ENCODE measurements around the gene IRF2BPL. TPM values are rescaled to one million over a fixed set of nuclear protein-coding genes. Genes with fewer than 3 reads are reported as not detected.

IRF2BPL gene
- total and polyA plus RNA-seq, 9 of the 15 experiments (the other 6 are each of a cell fraction or from before 2014, with no cell fraction given) = 0.52 to 21.6 (median 2.5) TPM

DNA sequence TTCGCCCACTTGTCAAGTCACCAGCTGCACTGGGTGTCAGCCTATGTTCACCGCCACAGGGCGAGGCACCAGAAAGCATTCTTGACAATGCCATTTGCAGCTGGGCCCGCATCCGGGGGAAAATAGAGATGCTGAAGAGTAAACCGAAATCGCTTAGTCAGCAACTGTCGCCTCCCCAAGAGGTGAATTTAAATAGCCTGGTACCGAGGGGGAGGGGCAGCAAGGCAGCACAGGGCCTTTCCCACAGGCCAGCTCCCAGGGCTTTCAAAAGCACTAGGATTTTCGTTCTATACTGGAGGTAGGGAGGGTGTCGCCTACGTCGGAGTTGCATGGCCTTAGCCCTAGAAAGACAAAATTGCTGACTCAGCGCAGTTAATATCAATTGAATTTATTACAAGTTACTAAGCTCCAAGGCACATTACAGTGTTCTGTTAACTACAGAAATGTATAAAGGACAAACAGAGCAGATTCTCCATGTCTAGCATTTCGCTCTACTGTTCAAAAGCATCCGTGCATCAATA lies 4.3 kb downstream of the IRF2BPL start:
- H3K9ac ChIP-seq (ENCODE audit: insufficient read depth in 1 of 2, low read depth in 2 of 2, low read length in 2 of 2) = peak overlapping the region in 1 of 2 experiments; percentile 68; a peak in 1 of 4 replicates
- TF ChIP-seq, protein P1, sequence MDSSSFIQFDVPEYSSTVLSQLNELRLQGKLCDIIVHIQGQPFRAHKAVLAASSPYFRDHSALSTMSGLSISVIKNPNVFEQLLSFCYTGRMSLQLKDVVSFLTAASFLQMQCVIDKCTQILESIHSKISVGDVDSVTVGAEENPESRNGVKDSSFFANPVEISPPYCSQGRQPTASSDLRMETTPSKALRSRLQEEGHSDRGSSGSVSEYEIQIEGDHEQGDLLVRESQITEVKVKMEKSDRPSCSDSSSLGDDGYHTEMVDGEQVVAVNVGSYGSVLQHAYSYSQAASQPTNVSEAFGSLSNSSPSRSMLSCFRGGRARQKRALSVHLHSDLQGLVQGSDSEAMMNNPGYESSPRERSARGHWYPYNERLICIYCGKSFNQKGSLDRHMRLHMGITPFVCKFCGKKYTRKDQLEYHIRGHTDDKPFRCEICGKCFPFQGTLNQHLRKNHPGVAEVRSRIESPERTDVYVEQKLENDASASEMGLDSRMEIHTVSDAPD (CRISPR knock-in tag; IDR thresholded peaks at IDR 0.05) = no peak
- no peak for TF ChIP-seq E2F3 (CRISPR knock-in tag; IDR thresholded peaks at IDR 0.05)
- TF ChIP-seq ILF3 (IDR thresholded peaks at IDR 0.05; ENCODE audit: borderline replicate concordance) = no peak
- TF ChIP-seq, protein P2, sequence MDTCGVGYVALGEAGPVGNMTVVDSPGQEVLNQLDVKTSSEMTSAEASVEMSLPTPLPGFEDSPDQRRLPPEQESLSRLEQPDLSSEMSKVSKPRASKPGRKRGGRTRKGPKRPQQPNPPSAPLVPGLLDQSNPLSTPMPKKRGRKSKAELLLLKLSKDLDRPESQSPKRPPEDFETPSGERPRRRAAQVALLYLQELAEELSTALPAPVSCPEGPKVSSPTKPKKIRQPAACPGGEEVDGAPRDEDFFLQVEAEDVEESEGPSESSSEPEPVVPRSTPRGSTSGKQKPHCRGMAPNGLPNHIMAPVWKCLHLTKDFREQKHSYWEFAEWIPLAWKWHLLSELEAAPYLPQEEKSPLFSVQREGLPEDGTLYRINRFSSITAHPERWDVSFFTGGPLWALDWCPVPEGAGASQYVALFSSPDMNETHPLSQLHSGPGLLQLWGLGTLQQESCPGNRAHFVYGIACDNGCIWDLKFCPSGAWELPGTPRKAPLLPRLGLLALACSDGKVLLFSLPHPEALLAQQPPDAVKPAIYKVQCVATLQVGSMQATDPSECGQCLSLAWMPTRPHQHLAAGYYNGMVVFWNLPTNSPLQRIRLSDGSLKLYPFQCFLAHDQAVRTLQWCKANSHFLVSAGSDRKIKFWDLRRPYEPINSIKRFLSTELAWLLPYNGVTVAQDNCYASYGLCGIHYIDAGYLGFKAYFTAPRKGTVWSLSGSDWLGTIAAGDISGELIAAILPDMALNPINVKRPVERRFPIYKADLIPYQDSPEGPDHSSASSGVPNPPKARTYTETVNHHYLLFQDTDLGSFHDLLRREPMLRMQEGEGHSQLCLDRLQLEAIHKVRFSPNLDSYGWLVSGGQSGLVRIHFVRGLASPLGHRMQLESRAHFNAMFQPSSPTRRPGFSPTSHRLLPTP (IDR thresholded peaks at IDR 0.05; ENCODE audit: borderline replicate concordance, extremely low read depth, insufficient read length) = no peak
- TF ChIP-seq, protein P3, sequence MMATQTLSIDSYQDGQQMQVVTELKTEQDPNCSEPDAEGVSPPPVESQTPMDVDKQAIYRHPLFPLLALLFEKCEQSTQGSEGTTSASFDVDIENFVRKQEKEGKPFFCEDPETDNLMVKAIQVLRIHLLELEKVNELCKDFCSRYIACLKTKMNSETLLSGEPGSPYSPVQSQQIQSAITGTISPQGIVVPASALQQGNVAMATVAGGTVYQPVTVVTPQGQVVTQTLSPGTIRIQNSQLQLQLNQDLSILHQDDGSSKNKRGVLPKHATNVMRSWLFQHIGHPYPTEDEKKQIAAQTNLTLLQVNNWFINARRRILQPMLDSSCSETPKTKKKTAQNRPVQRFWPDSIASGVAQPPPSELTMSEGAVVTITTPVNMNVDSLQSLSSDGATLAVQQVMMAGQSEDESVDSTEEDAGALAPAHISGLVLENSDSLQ (IDR thresholded peaks at IDR 0.05) = no peak
- no peak for TF ChIP-seq MBD2 (IDR thresholded peaks at IDR 0.05; ENCODE audit: borderline replicate concordance, low read depth)
- peak; percentile 99 for TF ChIP-seq MAFG (tag; conservative IDR thresholded peaks at IDR 0.05)
- no peak for TF ChIP-seq ETV5 (CRISPR knock-in tag; IDR thresholded peaks at IDR 0.05; ENCODE audit: low read depth)
- TF ChIP-seq, protein P4, sequence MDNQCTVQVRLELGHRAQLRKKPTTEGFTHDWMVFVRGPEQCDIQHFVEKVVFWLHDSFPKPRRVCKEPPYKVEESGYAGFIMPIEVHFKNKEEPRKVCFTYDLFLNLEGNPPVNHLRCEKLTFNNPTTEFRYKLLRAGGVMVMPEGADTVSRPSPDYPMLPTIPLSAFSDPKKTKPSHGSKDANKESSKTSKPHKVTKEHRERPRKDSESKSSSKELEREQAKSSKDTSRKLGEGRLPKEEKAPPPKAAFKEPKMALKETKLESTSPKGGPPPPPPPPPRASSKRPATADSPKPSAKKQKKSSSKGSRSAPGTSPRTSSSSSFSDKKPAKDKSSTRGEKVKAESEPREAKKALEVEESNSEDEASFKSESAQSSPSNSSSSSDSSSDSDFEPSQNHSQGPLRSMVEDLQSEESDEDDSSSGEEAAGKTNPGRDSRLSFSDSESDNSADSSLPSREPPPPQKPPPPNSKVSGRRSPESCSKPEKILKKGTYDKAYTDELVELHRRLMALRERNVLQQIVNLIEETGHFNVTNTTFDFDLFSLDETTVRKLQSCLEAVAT (IDR thresholded peaks at IDR 0.05) = no peak
- peak; percentile 99 for TF ChIP-seq C11orf30 (IDR thresholded peaks at IDR 0.05; ENCODE audit: low read depth)
- TF ChIP-seq RBFOX2 (IDR thresholded peaks at IDR 0.05; ENCODE audit: low read depth, low read length) = 0 out of 2 replicates have a peak, but pooled peaks have one; percentile 17
- TF ChIP-seq MTA3 (IDR thresholded peaks at IDR 0.05; ENCODE audit: borderline replicate concordance) = peak; percentile 22; the same call in 1 of the 2 replicates
- TF ChIP-seq ZNF143 (CRISPR knock-in tag; IDR thresholded peaks at IDR 0.05) = no peak
- TF ChIP-seq KDM4B (IDR thresholded peaks at IDR 0.05; ENCODE audit: borderline replicate concordance in 2 of 2, low read depth in 1 of 2) = no peak
- TF ChIP-seq DPF2 (IDR thresholded peaks at IDR 0.05) = 0 out of 2 replicates have a peak, but pooled peaks have one; percentile 19
- TF ChIP-seq CTBP1 (IDR thresholded peaks at IDR 0.05; ENCODE audit: borderline replicate concordance) = peak; percentile 17; the same call in 1 of the 2 replicates

More for the DNA sequence above, 4.3 kb downstream of the IRF2BPL start:
- Histone ChIP-seq H3K36me3 (ENCODE audit: control insufficient read depth, insufficient read depth, low read length) (peaks cover 24% of the 10 kb centered on the region; the same call in 2 of the 3 replicates), H4K20me1 (replicated peaks; ENCODE audit: control insufficient read depth, insufficient read depth, low read length) (peaks cover 4% of the 10 kb centered on the region; the same call in 1 of the 2 replicates), H3K27ac (ENCODE audit: extremely low read depth, low read depth, low read length) (peak overlapping the region; percentile 61; the same call in 2 of the 3 replicates), H3K27me3 (ENCODE audit: control insufficient read depth in 2 of 2, insufficient read depth in 2 of 2, low read length in 2 of 2) (no peaks in the 10 kb centered on the region), H3K9me3 (replicated peaks; ENCODE audit: control insufficient read depth, insufficient read depth, low read depth, low read length) (no peaks in the 10 kb centered on the region), H3K4me2 (ENCODE audit: insufficient read depth, low read length) (peak overlapping the region; percentile 46; the same call in 1 of the 2 replicates), H3K4me1 (replicated peaks in 1 of 2; ENCODE audit: control insufficient read depth in 2 of 2, insufficient read depth in 2 of 2, low read length in 2 of 2) (peaks cover 25 to 51% of the 10 kb centered on the region in 2 experiments), H2AFZ (ENCODE audit: low read depth, low read length) (no peak overlapping the region), H3K79me2 (ENCODE audit: control insufficient read depth, insufficient read depth, low read length) (peaks cover 42% of the 10 kb centered on the region), H3K4me3 (no peak overlapping the region), H3K9me1 (ENCODE audit: control insufficient read depth, insufficient read depth, low read length) (peaks cover 5% of the 10 kb centered on the region)
- intact Hi-C loops (cut with micrococcal nuclease) = loop anchor here (5.0 to 10.0 kb wide), 2 partner anchors 33 to 109 kb away; no protein-coding TSS in a partner anchor
- ChIA-PET POLR2A (interaction anchor here (0.5 to 1.6 kb wide), 6 partner anchors 9 to 111 kb away, joined by 3 to 10 read pairs (median 4); no protein-coding TSS in a partner anchor), CTCF (ENCODE audit: low intra/inter-chr PET ratio) (no interaction called here)
- in situ Hi-C loops (cut with MboI) = no loop called here
- DNase-seq (ENCODE audit: extremely low read depth in 1 of 4, low spot score in 3 of 4) = peak; percentile 36 to 62 (median 40)
- 40% methylated on average over 15 of the region's 16 CpGs for WGBS (ENCODE audit: insufficient coverage, low coverage, missing lambda C conversion rate)
- TSS peak; percentile 38 for BruUV-seq (replicated peaks)
- no peak for ATAC-seq
- peak; percentile 42 for FAIRE-seq

All from K562 (cell line).